HEK293T (cell line): Measurements from ENCODE around the gene TREX2.

Experiments
- CTCF ChIA-PET: fragments of 350-600 bp; formaldehyde crosslinking; extraction: SDS; loops from one replicate; lab custom pipeline; 2021; ENCODE audit warnings: antibody characterized with exemption, inconsistent platforms; lab: Yijun Ruan, JAX
- POLR2A ChIA-PET: fragments of 350-600 bp; formaldehyde crosslinking; extraction: SDS; loops from one replicate; lab custom pipeline; 2020; ENCODE audit warnings: antibody characterized with exemption, inconsistent platforms; lab: Yijun Ruan, JAX
- DNase-seq: peaks from one replicate; pipeline ENCODE4 v3.0.0; 2012; ENCODE audit warnings: mixed read lengths; ENCODE audit errors: extremely low spot score
- ARNT ChIP-seq: fragments of 450-650 bp; IDR thresholded peaks from 2 replicates; pipeline ENCODE4 v1.6.1; 2017; ENCODE audit warnings: mild to moderate bottlenecking
- BHLHE40 ChIP-seq: fragments of 450-650 bp; IDR thresholded peaks from 2 replicates; pipeline ENCODE4 v1.6.1; 2016; ENCODE audit warnings: mild to moderate bottlenecking, moderate library complexity, borderline replicate concordance
- CTBP1 ChIP-seq: fragments of 450-650 bp; IDR thresholded peaks from 2 replicates; pipeline ENCODE4 v1.6.1; 2016; ENCODE audit warnings: borderline replicate concordance
- ELF4 ChIP-seq: fragments of 450-650 bp; IDR thresholded peaks from 2 replicates; pipeline ENCODE4 v1.6.1; 2017; ENCODE audit warnings: antibody characterized with exemption
- FOXA1 ChIP-seq: fragments of 450-650 bp; IDR thresholded peaks from 2 replicates; pipeline ENCODE4 v1.6.1; 2016; ENCODE audit warnings: mild to moderate bottlenecking
- FOXK2 ChIP-seq: fragments of 450-650 bp; IDR thresholded peaks from 2 replicates; pipeline ENCODE4 v1.6.1; 2016; ENCODE audit warnings: mild to moderate bottlenecking
- FOXM1 ChIP-seq: fragments of 450-650 bp; IDR thresholded peaks from 2 replicates; pipeline ENCODE4 v1.6.1; 2017; ENCODE audit warnings: mild to moderate bottlenecking, borderline replicate concordance
- HDGF ChIP-seq: fragments of 450-650 bp; IDR thresholded peaks from 2 replicates; pipeline ENCODE4 v1.6.1; 2017; ENCODE audit warnings: antibody characterized with exemption, borderline replicate concordance
- L3MBTL2 ChIP-seq: fragments of 450-650 bp; conservative IDR thresholded peaks from 2 replicates; pipeline ENCODE4 v1.6.1; 2016; ENCODE audit warnings: mild to moderate bottlenecking
- LEF1 ChIP-seq: fragments of 450-650 bp; IDR thresholded peaks from 2 replicates; pipeline ENCODE4 v1.6.1; 2017; ENCODE audit warnings: mild to moderate bottlenecking, borderline replicate concordance
- NFRKB ChIP-seq: fragments of 450-650 bp; IDR thresholded peaks from 2 replicates; pipeline ENCODE4 v1.6.1; 2016; ENCODE audit warnings: mild to moderate bottlenecking, moderate library complexity
- PKNOX1 ChIP-seq: fragments of 450-650 bp; IDR thresholded peaks from 2 replicates; pipeline ENCODE4 v1.6.1; 2016
- SP1 ChIP-seq: fragments of 450-650 bp; IDR thresholded peaks from 2 replicates; pipeline ENCODE4 v1.6.1; 2017
- SUZ12 ChIP-seq: fragments of 450-650 bp; IDR thresholded peaks from 2 replicates; pipeline ENCODE4 v1.6.1; 2016; ENCODE audit warnings: mild to moderate bottlenecking
- TARDBP ChIP-seq: fragments of 450-650 bp; IDR thresholded peaks from 2 replicates; pipeline ENCODE4 v1.6.1; 2016
- ZNF384 ChIP-seq: fragments of 450-650 bp; IDR thresholded peaks from 2 replicates; pipeline ENCODE4 v1.6.1; 2016

The TREX2 gene

GRCh38 chrX:153445856-153446635, at the start of gene TREX2:
Gene TREX2, minus strand, starts transcription at chrX:153446056. Its CDS starts 626 bp downstream, at chrX:153445430.
- no peak for TF ChIP-seq ARNT
- no peak for TF ChIP-seq L3MBTL2
- TF ChIP-seq FOXM1, result no peak
- no peak for TF ChIP-seq ELF4
- no peak for TF ChIP-seq CTBP1
- TF ChIP-seq ZNF384, result no peak
- no peak for TF ChIP-seq SUZ12
- no peak for TF ChIP-seq FOXA1
- no peak for TF ChIP-seq SP1
- TF ChIP-seq NFRKB, result no peak
- no peak for TF ChIP-seq TARDBP
- no peak for TF ChIP-seq BHLHE40
- no peak for TF ChIP-seq HDGF
- no peak for TF ChIP-seq PKNOX1
- TF ChIP-seq LEF1, result no peak
- TF ChIP-seq FOXK2, result no peak
- no peak for DNase-seq
- CTCF ChIA-PET, result no interaction called here
- POLR2A ChIA-PET, result interaction anchor here (1.5 kb wide), 1 partner anchor 8 kb away, joined by 3 read pairs; no protein-coding TSS in a partner anchor

- CTCF ChIA-PET, result no interaction called here
- no peak for DNase-seq
- POLR2A ChIA-PET, result no interaction called here
- TF ChIP-seq NFRKB (no peak), SUZ12 (no peak), BHLHE40 (no peak), CTBP1 (no peak), ZNF384 (no peak), L3MBTL2 (no peak), ARNT (no peak), SP1 (no peak), ELF4 (no peak), LEF1 (no peak), FOXM1 (no peak), TARDBP (no peak), FOXK2 (no peak), PKNOX1 (no peak), FOXA1 (no peak), HDGF (no peak)
Measured at GRCh38 chrX:153495362-153495751, 49.5 kb upstream of the TREX2 start.

GRCh38 chrX:153494541-153495361, 48.9 kb upstream of the TREX2 start, which contains the start of gene BGN:
Gene BGN, plus strand, starts transcription at chrX:153494980. Its CDS starts 9,652 bp downstream, at chrX:153504632.
- CTCF ChIA-PET, result no interaction called here
- DNase-seq, result peak; percentile 36
- POLR2A ChIA-PET, result no interaction called here
- TF ChIP-seq L3MBTL2, result no peak
- TF ChIP-seq LEF1, result no peak
- no peak for TF ChIP-seq NFRKB

- no peak for DNase-seq
- ChIA-PET CTCF (interaction anchor here (0.7 kb wide), 1 partner anchor 33 kb away, joined by 3 read pairs; no protein-coding TSS in a partner anchor), POLR2A (interaction anchor here (0.7 kb wide), 1 partner anchor 10 kb away, joined by 3 read pairs; no protein-coding TSS in a partner anchor)
- TF ChIP-seq ELF4 (no peak), FOXM1 (no peak), SP1 (no peak), HDGF (no peak), SUZ12 (no peak), FOXK2 (no peak), BHLHE40 (no peak), L3MBTL2 (no peak), TARDBP (no peak), FOXA1 (no peak), NFRKB (no peak)
Measured at GRCh38 chrX:153494061-153494460, 48.2 kb upstream of the TREX2 start.

GRCh38 chrX:153493085-153493484, 47.2 kb upstream of the TREX2 start:
- POLR2A ChIA-PET, result interaction anchor here (0.7 kb wide), 1 partner anchor 9 kb away, joined by 3 read pairs; no protein-coding TSS in a partner anchor

GRCh38 chrX:153492543-153492942, 46.7 kb upstream of the TREX2 start:
- no peak for DNase-seq
- CTCF ChIA-PET, result no interaction called here
- POLR2A ChIA-PET, result no interaction called here
- TF ChIP-seq FOXA1 (no peak), FOXK2 (no peak), CTBP1 (no peak), NFRKB (no peak), SUZ12 (no peak), TARDBP (no peak), SP1 (no peak), LEF1 (no peak), ARNT (no peak), HDGF (no peak), ZNF384 (no peak), BHLHE40 (no peak), PKNOX1 (no peak), FOXM1 (no peak), L3MBTL2 (no peak), ELF4 (no peak)

More at GRCh38 chrX:153493085-153493484, 47.2 kb upstream of the TREX2 start:
- no peak for TF ChIP-seq HDGF
- CTCF ChIA-PET, result interaction anchor here (0.7 kb wide), 1 partner anchor 32 kb away, joined by 3 read pairs; no protein-coding TSS in a partner anchor
- DNase-seq, result no peak
